Duodenal mucosa (tissue), 2 donors: Measurements from ENCODE around the gene TSNAXIP1.

Source experiments
- H3K27ac ChIP-seq: one replicate; pipeline ENCODE4 v1.7.0; 2013; ENCODE audit warnings: low read depth, low read length
- H3K27me3 ChIP-seq, 2 donors: one replicate each; pipeline ENCODE4 v1.7.0; 2013; ENCODE audit warnings: low read length in 2 of 2, control low read depth in 1 of 2; ENCODE audit not compliant: insufficient read depth in 2 of 2, control insufficient read depth in 1 of 2
- H3K36me3 ChIP-seq, 2 donors: one replicate each; pipeline ENCODE4 v1.7.0; 2013; ENCODE audit warnings: low read length in 2 of 2, control low read depth in 1 of 2; ENCODE audit not compliant: insufficient read depth in 2 of 2, control insufficient read depth in 1 of 2
- H3K4me1 ChIP-seq, 2 donors: one replicate each; pipeline ENCODE4 v1.7.0; 2013; ENCODE audit warnings: low read length in 2 of 2, control low read depth in 1 of 2; ENCODE audit not compliant: insufficient read depth in 2 of 2, control insufficient read depth in 1 of 2
- H3K4me3 ChIP-seq, 2 donors: one replicate each; pipeline ENCODE4 v1.7.0; 2013; ENCODE audit warnings: low read length in 2 of 2, low read depth in 1 of 2
- H3K9ac ChIP-seq, 2 donors: one replicate each; pipeline ENCODE4 v1.7.0; 2013; ENCODE audit warnings: low read length in 2 of 2, low read depth in 1 of 2
- H3K9me3 ChIP-seq, 2 donors: one replicate each; pipeline ENCODE4 v1.7.0; 2013; ENCODE audit warnings: low read length in 2 of 2, control low read depth in 1 of 2; ENCODE audit not compliant: control insufficient read depth in 1 of 2

The TSNAXIP1 gene

DNA sequence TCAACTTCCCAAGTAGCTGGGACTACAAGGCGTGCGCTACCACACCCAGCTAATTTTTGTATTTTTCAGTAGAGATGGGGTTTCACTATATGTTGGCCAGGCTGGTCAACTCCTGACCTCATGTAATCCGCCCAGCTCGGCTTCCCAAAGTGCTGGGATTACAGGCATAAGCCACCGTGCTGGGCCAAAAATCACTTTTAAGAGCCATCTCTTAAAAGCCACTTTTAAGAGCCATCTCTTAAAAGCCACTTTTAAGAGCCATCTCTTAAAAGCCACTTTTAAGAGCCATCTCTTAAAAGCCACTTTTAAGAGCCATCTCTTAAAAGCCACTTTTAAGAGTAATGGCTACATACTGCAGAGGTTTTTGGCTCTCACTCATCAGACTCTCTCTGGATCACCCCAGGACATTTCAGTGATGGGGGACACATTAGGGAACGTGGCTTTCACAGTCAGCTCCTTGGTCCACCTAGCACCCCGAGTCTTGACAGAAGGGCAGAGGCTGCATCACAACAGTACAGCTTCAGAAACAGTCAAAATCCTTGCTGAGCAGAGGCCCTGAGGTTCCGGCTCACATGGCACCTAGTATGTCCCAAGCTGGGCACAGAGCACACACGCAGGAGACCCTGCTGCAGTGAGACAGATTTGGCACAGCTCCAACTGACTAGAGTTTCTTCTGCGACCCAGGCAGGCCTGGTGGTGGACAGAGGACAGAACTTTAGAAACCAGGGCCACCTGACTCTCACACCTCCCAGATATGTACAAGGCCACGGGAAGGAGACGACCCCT, 23.9 kb upstream of the TSNAXIP1 start:
- H3K9ac ChIP-seq, result no peak overlapping the region
- no peak overlapping the region for H3K4me3 ChIP-seq
- no peaks in the 10 kb centered on the region for H3K9me3 ChIP-seq
- no peak overlapping the region for H3K27ac ChIP-seq
- H3K36me3 ChIP-seq, result peaks cover 0 to 6% of the 10 kb centered on the region in 2 donors
- peaks cover 9 to 19% of the 10 kb centered on the region in 2 donors for H3K4me1 ChIP-seq
- H3K27me3 ChIP-seq, result no peaks in the 10 kb centered on the region

DNA sequence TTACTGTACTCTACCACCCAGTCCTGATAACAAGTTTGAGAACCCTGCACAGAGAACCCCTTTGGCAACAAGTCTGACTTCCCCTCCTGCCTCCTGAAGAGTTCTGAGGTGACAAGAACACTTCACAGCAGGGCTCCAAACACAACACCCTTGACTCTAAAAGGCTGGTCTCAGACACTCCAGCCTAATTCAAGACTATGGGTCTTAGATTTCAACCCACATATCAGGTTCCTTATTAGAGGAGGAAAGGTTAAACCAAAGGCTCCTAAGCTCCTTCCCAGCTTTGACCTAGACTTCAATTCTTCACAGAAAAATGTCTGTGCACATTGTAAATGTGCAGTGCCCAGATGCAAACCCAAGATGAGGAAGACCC, 23.4 kb upstream of the TSNAXIP1 start:
- Histone ChIP-seq H3K9me3 (no peaks in the 10 kb centered on the region), H3K36me3 (peaks cover 0 to 6% of the 10 kb centered on the region in 2 donors), H3K9ac (no peak overlapping the region), H3K27me3 (no peaks in the 10 kb centered on the region), H3K4me1 (peaks cover 9 to 19% of the 10 kb centered on the region in 2 donors), H3K27ac (no peak overlapping the region), H3K4me3 (no peak overlapping the region)

DNA sequence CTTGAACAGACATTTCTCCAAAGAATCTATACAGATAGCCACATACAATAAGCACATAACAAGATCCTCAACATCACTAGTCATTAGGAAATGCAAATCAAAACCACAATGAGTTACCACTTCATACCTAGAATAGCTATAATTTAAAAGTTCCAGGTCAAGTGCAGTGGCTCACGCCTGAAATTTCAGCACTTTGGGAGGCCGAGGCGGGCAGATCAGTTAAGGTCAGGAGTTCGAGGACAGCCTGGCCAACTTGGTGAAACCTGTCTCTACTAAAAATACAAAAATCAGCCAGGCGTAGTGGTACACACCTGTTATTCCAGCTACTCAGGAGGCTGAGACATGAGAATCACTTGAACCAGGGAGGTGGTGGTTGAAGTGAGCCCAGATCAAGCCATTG, 20.2 kb upstream of the TSNAXIP1 start:
- Histone ChIP-seq H3K9ac (no peak overlapping the region), H3K27ac (no peak overlapping the region), H3K9me3 (no peaks in the 10 kb centered on the region), H3K4me1 (peaks cover 1 to 4% of the 10 kb centered on the region in 2 donors), H3K4me3 (no peak overlapping the region), H3K36me3 (no peaks in the 10 kb centered on the region), H3K27me3 (no peaks in the 10 kb centered on the region)

DNA sequence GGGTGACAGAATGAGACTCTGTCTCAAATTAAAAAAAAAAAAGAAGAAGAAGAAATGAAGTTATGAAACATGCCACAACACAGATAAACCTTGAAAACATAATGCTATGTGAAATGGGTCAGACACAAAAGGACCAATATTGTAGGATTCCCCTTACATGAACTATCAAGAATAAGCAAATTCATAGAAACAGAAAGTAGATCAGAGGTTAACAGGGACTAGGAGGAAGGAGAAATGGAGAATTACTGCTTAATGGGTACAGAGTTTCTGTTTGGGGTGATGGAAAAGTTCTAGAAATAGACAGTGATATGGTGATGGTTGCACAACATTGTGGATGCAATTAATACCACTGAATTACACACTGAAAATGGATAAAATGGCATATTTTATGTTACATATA, 16.6 kb upstream of the TSNAXIP1 start:
- no peaks in the 10 kb centered on the region for H3K27me3 ChIP-seq
- no peak overlapping the region for H3K27ac ChIP-seq
- H3K4me3 ChIP-seq, result no peak overlapping the region
- no peaks in the 10 kb centered on the region for H3K9me3 ChIP-seq
- no peaks in the 10 kb centered on the region for H3K36me3 ChIP-seq
- H3K4me1 ChIP-seq, result no peaks in the 10 kb centered on the region
- no peak overlapping the region for H3K9ac ChIP-seq

DNA sequence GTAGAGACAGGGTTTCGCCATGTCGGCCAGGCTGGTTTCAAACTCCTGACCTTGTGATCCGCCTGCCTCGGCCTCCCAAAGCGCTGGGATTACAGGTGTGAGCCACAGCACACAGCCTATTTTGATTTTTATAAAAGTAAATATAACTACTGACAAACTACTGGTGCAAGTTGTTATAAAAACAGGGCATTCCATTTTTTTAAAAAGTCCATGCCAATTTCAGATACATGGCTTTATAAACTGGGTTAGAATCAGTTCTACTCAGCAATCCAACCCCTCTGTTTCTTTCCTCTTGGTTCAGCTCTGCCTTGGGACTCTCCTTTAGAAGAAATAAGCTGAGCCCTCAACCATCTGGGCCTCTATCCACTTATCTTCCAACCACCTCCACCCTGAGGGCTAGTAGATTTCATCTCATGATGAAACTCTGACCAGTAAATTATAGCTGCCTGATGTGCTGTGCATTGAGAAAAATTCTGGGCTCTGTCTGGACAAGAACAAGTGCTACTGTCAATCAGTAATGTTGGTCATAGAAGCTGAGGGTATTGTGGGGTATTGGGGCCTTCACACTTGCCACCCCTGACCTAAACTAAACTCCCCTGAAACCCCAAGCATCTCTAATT, 10.5 kb upstream of the TSNAXIP1 start:
- H3K27me3 ChIP-seq, result no peaks in the 10 kb centered on the region
- H3K4me1 ChIP-seq, result no peaks in the 10 kb centered on the region
- no peak overlapping the region for H3K4me3 ChIP-seq
- H3K9ac ChIP-seq, result no peak overlapping the region
- peaks cover 0 to 25% of the 10 kb centered on the region in 2 donors for H3K36me3 ChIP-seq
- no peak overlapping the region for H3K27ac ChIP-seq
- H3K9me3 ChIP-seq, result no peaks in the 10 kb centered on the region

DNA sequence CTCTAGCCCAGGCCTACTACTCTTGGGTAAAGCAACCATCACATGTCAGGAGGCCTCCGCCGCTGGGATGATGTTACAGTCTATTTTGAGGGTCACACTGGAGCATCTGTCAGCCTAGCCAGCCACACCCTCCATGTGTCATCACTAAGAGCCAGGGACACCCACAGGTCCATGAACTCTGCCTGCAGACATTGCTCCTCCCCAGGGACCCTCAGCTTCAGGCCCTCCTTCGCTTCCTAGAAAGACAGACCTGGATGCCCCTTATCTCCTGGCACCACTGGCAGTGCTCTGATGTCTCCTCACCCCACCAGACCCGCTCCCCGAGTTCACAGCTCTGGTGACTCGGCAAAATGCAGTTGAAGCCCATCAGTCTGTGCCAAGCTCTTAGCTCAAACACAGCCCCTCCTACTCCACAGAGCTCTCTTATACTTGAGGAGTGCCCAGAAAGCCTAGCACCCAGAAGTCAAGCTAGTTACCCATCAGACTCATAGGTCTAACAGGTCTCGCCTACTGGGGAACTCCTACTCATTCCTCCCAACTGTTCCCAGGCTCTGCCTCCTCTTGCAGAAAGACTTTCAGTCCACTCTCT, 6.3 kb upstream of the TSNAXIP1 start:
- Histone ChIP-seq H3K27me3 (no peaks in the 10 kb centered on the region), H3K4me1 (peaks cover 6 to 9% of the 10 kb centered on the region in 2 donors), H3K36me3 (peaks cover 0 to 38% of the 10 kb centered on the region in 2 donors), H3K27ac (no peak overlapping the region), H3K4me3 (no peak overlapping the region), H3K9me3 (no peaks in the 10 kb centered on the region), H3K9ac (no peak overlapping the region)

DNA sequence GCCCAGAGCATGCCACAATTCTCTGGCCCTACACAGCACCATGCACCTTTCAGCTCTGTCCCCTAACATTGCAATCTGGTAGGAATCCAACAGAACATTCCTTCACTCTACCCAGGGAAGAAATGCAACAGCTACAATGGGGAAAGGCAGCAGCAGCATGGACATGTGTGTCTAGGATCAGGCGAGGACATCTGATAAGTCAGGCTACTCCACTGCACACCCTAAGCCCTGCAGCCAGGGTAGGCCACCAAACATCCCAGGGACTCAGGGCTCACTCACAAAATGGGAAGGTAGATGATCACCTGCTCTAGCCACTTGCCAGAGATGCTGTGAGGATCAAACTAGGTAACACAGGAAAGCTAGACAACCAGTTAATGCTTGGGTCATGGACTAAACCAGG, 5.4 kb upstream of the TSNAXIP1 start:
- H3K4me1 ChIP-seq, result peaks cover 9 to 16% of the 10 kb centered on the region in 2 donors
- H3K9me3 ChIP-seq, result no peaks in the 10 kb centered on the region
- no peak overlapping the region for H3K4me3 ChIP-seq
- H3K27me3 ChIP-seq, result no peaks in the 10 kb centered on the region
- H3K9ac ChIP-seq, result no peak overlapping the region
- peaks cover 0 to 38% of the 10 kb centered on the region in 2 donors for H3K36me3 ChIP-seq
- no peak overlapping the region for H3K27ac ChIP-seq

DNA sequence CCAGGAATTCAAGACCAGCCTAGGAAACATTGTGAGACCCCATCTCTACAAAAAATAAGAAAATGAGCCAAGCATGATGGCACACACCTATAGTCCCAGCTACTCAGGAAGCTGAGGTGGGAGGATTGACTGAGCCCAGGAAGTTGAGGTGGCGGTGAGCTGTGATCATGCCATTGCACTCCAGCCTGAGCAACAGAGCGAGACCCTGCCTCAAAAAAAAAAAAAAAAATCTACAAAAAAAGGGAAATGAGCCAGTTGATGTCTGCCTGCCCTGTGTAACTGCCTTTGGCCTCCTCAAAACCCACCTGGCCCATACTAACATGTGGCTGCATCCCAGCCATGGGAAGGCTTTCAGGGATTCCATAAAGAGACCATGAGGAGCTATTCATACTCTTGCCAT, 4.8 kb upstream of the TSNAXIP1 start:
- Histone ChIP-seq H3K4me3 (no peak overlapping the region), H3K4me1 (peaks cover 9 to 16% of the 10 kb centered on the region in 2 donors), H3K27ac (no peak overlapping the region), H3K9ac (no peak overlapping the region), H3K27me3 (no peaks in the 10 kb centered on the region), H3K36me3 (peaks cover 0 to 37% of the 10 kb centered on the region in 2 donors), H3K9me3 (no peaks in the 10 kb centered on the region)

DNA sequence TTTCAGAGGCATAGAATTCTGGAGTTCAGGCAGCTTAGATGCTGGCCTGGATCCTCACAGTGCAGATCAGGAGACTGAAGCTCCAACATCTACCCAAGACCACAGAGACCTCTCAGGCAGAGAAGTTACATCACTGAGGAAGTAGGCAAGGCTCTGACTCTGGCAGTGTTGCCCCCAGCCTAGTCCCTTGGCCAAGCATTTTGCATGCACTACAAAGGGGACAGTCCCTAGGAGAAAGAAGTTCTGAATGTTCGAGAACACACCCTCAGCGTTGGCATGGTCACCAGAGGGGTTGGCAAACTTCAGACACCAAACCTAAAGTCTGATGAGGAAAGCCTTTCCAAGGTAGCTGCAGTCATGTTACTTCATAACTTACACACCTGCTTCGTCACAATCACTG, 2.8 kb upstream of the TSNAXIP1 start:
- peaks cover 9 to 21% of the 10 kb centered on the region in 2 donors for H3K4me1 ChIP-seq

DNA sequence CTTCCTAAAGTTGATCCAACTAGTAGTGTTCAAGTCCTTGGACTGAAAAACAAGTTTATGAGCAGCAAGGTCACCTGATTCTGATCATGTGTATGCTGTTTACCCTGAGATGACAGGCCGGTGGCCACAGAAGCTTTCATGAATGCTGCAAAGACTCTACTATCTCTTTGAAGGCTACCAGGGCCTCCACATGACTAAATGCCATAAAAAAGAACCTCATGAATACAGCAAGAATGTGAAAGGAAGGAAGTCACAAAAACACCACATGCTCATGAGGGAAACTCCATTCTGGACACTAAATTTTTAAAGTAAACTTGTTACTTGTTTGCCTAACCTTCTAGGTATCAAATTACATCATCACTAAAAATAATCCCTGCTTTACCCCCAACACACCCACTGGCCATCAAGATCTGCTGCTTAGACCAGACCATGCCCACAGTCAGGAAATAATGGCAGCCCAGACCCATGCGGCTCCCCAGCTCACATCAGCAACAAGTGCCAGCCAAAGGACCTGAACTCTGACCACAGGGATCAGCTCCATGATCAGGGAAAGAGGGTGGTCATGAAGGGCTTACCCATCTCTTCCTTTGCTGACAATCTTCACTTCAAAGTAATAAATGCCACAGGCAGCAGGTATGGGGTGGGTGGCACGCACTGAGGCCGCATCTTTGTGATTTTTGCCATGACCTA, 1.7 kb upstream of the TSNAXIP1 start:
- peaks cover 0 to 23% of the 10 kb centered on the region in 2 donors for H3K36me3 ChIP-seq
- H3K4me3 ChIP-seq, result peak overlapping the region; percentile 93 to 99
- H3K9ac ChIP-seq, result peak overlapping the region; percentile 49 to 85
- H3K27ac ChIP-seq, result no peak overlapping the region
- H3K9me3 ChIP-seq, result no peaks in the 10 kb centered on the region
- no peaks in the 10 kb centered on the region for H3K27me3 ChIP-seq
- peaks cover 9 to 21% of the 10 kb centered on the region in 2 donors for H3K4me1 ChIP-seq

More for the DNA sequence above, 2.8 kb upstream of the TSNAXIP1 start:
- Histone ChIP-seq H3K27ac (no peak overlapping the region), H3K9me3 (no peaks in the 10 kb centered on the region), H3K4me3 (no peak overlapping the region), H3K36me3 (peaks cover 0 to 28% of the 10 kb centered on the region in 2 donors), H3K9ac (no peak overlapping the region), H3K27me3 (no peaks in the 10 kb centered on the region)
